Thyroid gland (tissue), 4 donors: ENCODE data around the gene FAM47E.

Experiments used
- POLR2A ChIP-seq, 2 donors: fragments of 450-650 bp; IDR thresholded peaks; one replicate each; pipeline ENCODE4 v1.6.1; 2017; ENCODE audit warnings: antibody characterized with exemption in 2 of 2, mild to moderate bottlenecking in 2 of 2, moderate library complexity in 1 of 2
- TF ChIP-seq, protein P1 (sequence below), 6 experiments: fragments of 200-600 bp in 3 of 6; fragments of 450-650 bp in 3 of 6; sonication (generic) in 3 of 6; IDR thresholded peaks; one replicate each; pipeline ENCODE4 v1.5.1; 2016 to 2019; ENCODE audit warnings: antibody characterized with exemption in 6 of 6, mild to moderate bottlenecking in 2 of 6, inconsistent platforms in 1 of 6, moderate library complexity in 1 of 6

DNA sequence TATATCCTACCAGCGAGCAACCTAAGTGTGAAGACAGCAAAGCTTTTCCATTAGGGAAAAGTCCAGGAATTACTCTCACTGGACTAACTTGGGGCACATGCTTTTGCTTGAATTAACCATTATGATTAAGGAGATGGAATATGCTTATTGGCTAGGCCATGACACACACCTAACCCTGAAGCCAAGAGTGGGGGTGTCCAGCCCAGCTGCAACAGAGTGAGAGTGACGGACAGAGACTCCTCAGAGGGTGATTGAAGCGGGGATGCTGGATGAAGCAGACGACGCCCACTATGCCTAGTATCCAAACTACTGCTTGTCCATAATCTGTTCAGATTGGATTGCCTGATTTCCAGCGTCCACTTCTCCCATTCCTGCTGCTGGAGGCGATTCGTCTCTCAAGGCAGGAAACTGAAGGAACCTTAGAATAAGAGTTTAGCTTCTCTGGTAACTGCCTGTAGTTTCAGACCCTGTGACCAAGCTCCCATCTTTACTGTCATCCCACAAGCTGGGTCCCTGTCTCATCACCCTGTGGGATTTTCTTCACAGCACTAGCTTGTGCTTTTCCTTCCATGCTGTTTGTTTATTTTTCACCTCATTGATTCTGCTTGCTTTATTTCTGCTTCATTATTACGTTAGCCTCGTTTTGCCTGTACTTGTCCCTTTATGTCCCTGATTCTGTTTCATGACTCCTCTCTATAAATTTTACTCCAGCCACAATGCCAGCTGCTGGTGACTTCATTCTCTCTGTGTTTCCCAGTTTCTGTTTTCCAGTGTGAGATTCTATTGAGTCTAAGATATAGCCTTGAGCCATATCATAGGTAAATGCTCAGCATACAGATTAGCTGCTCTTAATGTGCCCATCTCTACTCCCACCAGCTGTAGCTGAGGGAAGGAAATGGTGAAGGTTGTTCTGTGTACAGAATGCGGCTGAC is 19.0 kb downstream of the FAM47E start:
- TF ChIP-seq, protein P1, sequence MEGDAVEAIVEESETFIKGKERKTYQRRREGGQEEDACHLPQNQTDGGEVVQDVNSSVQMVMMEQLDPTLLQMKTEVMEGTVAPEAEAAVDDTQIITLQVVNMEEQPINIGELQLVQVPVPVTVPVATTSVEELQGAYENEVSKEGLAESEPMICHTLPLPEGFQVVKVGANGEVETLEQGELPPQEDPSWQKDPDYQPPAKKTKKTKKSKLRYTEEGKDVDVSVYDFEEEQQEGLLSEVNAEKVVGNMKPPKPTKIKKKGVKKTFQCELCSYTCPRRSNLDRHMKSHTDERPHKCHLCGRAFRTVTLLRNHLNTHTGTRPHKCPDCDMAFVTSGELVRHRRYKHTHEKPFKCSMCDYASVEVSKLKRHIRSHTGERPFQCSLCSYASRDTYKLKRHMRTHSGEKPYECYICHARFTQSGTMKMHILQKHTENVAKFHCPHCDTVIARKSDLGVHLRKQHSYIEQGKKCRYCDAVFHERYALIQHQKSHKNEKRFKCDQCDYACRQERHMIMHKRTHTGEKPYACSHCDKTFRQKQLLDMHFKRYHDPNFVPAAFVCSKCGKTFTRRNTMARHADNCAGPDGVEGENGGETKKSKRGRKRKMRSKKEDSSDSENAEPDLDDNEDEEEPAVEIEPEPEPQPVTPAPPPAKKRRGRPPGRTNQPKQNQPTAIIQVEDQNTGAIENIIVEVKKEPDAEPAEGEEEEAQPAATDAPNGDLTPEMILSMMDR (IDR thresholded peaks at IDR 0.05): no peak
- TF ChIP-seq POLR2A (IDR thresholded peaks at IDR 0.05): no peak
